H1 (cell line): ENCODE measurements around the gene SNX13. TPM values are rescaled to one million over a fixed set of nuclear protein-coding genes. Genes with fewer than 3 reads are reported as not detected.

ENCODE experiments used
- MAX ChIP-seq: IDR thresholded peaks from 2 replicates; pipeline ENCODE4 v1.6.1; 2012; ENCODE audit warnings: inconsistent platforms
- RAD21 ChIP-seq, 2 experiments: IDR thresholded peaks in 1 of 2; conservative IDR thresholded peaks in 1 of 2; 2 replicates each; pipeline ENCODE4 v1.6.1; 2011; ENCODE audit warnings: low read depth in 2 of 2, low read length in 2 of 2, improper control_type of control experiment in 1 of 2, inconsistent platforms in 1 of 2, mild to moderate bottlenecking in 1 of 2, moderate library complexity in 1 of 2
- SIN3A ChIP-seq, 2 experiments: IDR thresholded peaks in 1 of 2; conservative IDR thresholded peaks in 1 of 2; 2 replicates each; pipeline ENCODE4 v1.6.1; 2011 to 2012; ENCODE audit warnings: low read length in 2 of 2, improper control_type of control experiment in 1 of 2, low read depth in 1 of 2, mild to moderate bottlenecking in 1 of 2
- ZNF274 ChIP-seq: IDR thresholded peaks from 2 replicates; pipeline ENCODE4 v1.7.0; 2012; ENCODE audit warnings: low read length, borderline replicate concordance; ENCODE audit errors: extremely low read depth
- polyA plus RNA-seq, 7 experiments: library from polyadenylated mRNA; depleted of rRNA in 3 of 7; stranded (reverse) in 5 of 7; unstranded in 2 of 7; fragments of >200 nt in 5 of 7; fragments of 200-250 nt in 2 of 7; gene quantifications; 1 replicate in 5 of 7; 2 replicates in 1 of 7; 4 replicates in 1 of 7; pipeline versions ENCODE4 v1.2.1 to v1.2.3, GENCODE V29; 2011 to 2013; ENCODE audit warnings: missing spikeins in 2 of 7, mixed read lengths in 2 of 7
- total RNA-seq: library from RNA; stranded (reverse); fragmentation: NEBNext Ultra II Directional; extraction: Animal tissue kit (Norgen Biotek cat#: 25700); gene quantifications from 2 replicates; pipeline ENCODE4 v1.2.1, GENCODE V29; 2021

Gene SNX13
- total and polyA plus RNA-seq, 2 of the 8 experiments (the other 6 are each of a cell fraction or from before 2014, with no cell fraction given) = 5.5 to 27.4 TPM

GRCh38 chr7:17962652-17963051 lies 22.4 kb upstream of the SNX13 start (continued):
- TF ChIP-seq ZNF274 = no peak
- TF ChIP-seq RAD21 (IDR thresholded peaks at IDR 0.05 in 1 of 2, conservative IDR thresholded peaks at IDR 0.05 in 1 of 2; ENCODE audit: low read depth in 2 of 2, low read length in 2 of 2) = no peak
- no peak for TF ChIP-seq SIN3A (conservative IDR thresholded peaks at IDR 0.05 in 1 of 2, IDR thresholded peaks at IDR 0.05 in 1 of 2; ENCODE audit: low read depth in 1 of 2, low read length in 2 of 2)
- no peak for TF ChIP-seq MAX
